Kidney tubule cell (primary cell): ENCODE measurements around the gene RUNX2.

ENCODE experiments used
- DNase-seq: peaks from one replicate; pipeline ENCODE4 v3.0.0-alpha.2; 2018; ENCODE audit warnings: low spot score

The RUNX2 gene

DNA sequence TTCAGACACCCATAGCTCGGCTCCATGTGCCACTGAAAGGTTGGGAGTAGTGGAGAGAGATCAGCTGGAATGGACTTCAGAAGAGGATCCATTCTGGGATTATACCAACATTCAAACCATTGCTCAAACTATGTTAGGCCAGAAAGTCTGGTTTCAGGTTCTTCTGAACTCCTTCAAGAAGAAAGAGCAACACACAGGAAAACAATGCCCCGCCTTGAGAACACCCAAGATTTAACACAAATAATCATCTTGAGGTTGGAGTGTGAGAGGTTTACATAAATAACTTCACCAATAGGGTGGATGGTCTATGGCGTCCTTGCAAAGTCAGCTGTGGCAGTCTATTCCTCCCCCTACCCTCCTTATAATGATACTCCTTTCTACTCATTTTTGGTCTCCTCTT is 261.2 kb downstream of the RUNX2 start:
- no peak for DNase-seq

DNA sequence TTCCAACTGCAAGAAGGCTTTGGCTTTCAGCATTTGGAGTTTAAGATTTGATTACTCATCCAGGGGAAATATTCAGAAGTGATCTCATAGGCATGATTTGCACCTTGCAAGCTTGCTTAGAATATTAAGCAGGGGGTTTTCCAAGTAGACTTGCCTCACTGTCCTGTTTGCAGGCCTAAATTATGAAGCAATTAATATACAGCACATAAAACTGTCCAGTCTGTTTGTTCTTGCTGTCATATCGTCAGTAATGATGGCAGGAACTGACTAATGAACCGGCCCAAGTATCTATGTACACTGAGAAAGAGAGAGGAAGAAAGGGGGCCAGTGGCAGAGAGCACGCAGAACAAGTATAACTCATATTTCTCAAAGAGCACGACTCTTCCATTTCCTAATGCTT is 262.1 kb downstream of the RUNX2 start:
- peak; percentile 98 for DNase-seq

DNA sequence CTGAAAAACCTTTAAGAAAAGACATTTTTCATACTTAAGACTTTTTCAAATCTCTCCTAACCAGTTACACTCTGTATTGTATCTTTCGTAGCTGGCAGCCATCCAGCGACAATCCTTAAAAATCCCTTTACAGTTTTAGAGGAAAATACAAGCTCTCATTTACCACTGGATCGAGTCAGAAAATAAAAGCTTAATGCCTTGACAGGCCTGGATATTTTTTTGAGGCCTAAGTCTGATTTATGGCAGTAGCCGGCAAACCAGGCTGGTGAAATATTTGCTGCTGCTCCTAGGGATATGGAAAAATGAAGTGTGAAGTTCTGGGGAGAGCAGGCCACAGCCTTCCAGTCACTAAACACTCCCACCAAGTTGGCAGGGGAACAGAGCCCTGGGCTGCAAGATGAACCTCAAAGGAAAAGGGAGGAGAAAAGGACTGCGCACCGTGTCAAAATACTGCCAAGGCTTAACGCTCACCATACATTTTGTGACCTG is 262.6 kb downstream of the RUNX2 start:
- no peak for DNase-seq

DNA sequence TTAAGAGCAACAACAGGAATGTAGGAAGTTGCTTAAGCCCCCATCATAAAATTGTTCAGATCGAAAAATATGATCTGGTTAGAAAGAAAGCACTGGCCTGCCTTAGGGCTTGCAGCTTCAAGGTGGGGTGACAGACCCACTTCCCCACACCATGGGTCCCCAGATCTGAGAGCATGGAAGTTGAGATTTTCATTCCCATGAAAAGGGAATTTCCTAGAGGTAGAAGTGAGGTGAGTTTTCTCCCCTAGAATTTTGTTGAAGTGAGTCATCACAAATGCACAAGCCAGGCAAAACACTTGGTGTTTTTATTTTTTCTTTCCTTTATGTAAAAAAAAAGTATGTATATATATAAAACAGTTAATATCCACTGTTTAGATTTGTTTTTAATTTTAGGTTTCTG is 263.2 kb downstream of the RUNX2 start:
- peak; percentile 76 for DNase-seq

DNA sequence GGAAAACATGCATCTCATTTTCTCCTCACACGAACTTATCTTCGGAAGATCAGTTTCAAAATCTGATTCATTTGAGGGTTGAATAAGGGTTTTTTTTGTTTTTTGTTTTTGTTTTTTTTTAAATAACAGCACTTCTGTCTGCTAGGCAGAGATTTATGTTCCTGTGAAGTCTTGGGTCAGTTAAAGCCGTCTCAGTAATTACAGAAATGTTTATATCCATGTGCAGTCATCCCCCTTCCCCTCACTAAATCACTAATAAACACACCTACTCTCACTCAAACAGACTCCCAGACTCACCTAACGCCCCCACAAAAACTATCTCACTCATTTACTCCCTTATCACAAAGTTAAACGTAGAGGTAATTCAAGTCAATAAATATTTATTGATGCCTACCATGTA is 263.8 kb downstream of the RUNX2 start:
- DNase-seq = no peak

DNA sequence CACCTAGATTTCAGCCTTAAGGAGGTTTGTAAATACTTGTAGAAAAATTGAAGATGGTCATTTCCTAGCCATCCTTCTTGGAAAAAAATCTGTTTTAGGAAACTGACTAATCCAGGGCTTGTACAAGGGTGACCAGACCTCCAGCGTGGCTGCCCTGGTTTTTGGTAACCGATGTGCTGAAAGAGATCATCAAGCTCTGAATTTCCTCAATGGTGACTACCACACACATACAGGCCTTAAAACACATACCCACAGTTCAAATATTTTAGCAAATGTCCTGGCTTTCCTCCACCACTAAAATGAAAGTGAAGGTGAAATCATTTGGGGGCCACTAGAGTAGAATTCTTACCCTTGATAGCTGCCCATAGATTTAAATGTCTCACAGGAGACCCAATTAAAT is 264.9 kb downstream of the RUNX2 start:
- DNase-seq = no peak

DNA sequence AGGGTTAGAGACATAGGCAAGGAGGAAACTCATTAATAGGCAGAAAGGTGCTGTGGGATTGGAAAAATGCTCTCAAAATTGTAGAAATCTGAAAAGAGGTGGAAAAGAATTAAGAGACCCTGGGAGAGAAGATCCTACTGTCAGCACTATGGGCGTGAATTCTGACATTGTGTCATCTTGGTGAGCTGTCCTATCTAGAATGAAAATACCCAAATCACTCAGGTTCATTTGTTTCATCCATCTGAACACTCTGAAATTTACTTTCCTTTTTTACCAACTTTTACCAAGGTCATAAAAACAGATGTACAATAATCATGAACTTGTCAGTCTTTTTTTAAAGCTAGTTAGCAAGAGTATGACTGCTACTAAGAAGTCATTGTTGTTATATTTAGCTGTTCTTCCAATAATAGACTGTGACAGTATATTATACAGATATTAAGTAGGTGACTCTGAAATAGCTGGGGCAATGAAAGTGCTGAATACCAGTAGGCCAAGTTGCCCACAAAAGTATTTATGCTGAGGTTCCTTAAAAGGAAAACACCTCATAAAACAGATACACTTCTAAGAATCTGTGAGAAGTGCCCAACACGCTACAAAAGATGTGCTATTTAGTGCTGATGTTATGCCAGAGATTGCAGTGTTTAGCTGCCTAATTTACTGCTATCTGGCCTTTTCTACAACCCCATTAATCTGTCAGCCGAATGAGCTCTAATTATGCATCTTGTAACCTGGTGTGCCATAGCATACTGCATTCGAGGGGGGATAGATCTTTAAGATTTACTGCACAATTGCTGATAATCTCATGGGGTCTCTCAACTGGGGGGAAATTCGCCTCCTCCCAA is 267.1 kb downstream of the RUNX2 start:
- DNase-seq = no peak

GRCh38 chr6:45597424-45597823 is 269.3 kb downstream of the RUNX2 start:
- DNase-seq = no peak

DNA sequence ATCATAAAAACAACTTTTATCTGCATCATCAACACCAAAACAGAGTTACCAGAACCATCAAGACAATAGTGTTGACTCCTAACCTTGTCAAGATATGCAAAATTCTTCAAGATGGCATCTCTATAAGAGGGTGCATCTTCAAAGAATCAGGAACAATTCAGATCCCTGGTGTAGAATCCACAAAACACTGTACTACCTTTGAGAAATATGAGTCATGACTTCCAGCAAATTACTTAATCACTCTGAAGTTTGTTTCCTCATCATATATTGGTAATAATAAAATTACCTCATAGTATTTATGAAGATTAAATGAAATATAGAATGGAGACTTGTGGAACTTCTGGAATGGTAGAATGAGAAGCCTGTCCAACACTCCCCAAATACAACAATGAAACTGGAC is 270.9 kb downstream of the RUNX2 start:
- DNase-seq = peak; percentile 20

- DNase-seq = no peak
Observed at GRCh38 chr6:45605971-45606370, 277.8 kb downstream of the RUNX2 start.

DNA sequence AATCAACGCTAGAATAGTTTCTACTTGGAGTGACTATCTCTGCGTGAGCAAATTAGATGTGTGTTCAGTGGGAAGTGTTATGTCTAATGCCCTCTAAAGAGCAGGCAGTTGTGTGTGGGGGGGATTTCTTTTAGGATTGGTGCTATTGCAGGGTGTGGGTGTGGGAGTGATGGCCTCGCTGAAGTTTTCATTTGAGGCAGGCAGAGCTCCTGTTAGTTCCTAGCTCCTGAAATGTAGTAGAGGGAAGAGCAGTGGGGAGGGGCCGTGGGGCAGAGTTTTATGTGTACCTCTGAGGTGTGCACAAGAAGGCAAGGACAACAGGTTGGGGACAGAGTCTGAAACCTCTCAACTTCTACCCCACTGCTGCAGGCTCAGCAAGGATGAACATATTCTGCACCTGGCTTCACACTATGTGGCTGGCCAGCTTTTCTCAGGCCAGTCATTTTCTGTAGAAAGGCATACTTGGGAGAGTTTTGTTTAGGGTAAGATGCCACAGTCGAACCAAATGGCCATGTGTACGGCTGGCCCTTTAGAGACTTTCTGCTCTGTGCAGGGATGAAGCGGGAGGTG is 278.8 kb downstream of the RUNX2 start:
- DNase-seq = no peak

- DNase-seq = peak; percentile 37
Observed at GRCh38 chr6:45607798-45608197, 279.7 kb downstream of the RUNX2 start.

- DNase-seq = peak; percentile 91
Observed at GRCh38 chr6:45608252-45608913, 280.3 kb downstream of the RUNX2 start.

DNA sequence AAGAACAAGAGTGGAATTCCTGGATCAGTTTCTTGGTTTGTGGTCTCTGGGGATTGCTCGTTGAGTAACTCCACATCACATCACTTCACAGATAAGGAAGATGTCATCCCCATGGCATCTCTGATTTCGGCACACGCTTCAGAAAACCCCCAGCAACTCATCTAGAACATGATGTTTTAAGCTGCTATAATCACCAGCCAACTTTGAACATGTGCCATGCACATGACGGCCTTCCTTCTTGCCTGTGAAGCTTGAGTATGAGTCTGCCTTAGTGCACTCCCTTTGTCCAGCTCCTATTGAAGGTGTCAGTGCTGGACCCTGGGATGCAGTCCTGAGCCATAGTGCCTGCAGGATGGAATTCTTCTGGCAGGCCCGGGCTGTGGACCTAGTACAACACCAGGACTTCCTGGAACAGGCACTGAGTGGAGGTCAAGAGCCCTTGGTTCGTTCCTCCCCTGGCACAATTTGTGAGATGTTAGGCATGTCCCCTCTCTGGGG is 281.1 kb downstream of the RUNX2 start:
- peak; percentile 95 for DNase-seq

DNA sequence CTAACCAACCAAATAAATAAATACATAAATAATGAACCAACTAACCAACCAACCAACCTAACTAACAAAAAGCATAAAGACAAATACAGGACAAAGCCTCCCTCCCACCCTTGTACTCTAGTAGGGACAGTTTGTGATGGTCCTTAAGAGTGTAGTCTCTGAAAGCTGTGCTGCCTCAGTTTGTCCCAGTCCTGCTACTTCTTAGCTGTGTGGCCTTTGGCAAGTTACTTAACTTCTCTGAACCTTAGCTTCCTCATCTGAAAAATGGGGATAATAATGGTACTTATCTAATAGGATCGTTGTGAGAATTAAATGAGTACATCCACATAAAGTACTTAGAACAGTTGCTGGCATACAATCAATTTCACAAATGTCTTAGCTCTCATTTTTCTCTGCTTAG is 282.2 kb downstream of the RUNX2 start:
- no peak for DNase-seq

GRCh38 chr6:45610832-45611231 is 282.7 kb downstream of the RUNX2 start:
- DNase-seq = peak; percentile 54

DNA sequence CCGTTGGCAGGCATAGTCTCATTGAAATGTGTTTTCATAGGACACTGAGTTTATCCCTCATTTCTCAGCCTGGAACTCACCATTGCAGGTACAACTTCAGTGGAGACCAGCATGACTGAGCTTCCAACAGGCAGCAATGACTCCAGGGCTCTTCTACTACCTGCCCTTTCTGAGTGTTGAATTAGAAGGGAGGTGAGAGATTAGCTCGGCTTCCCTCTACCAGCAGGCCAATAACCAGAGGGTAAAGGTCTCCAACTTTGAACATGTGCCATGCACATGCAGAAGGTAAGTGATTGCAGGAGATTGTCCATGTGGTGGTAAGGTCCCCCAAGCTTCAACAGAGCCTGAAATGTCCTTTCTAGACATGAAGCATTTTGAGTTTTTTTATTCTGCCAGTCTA is 283.4 kb downstream of the RUNX2 start:
- no peak for DNase-seq

DNA sequence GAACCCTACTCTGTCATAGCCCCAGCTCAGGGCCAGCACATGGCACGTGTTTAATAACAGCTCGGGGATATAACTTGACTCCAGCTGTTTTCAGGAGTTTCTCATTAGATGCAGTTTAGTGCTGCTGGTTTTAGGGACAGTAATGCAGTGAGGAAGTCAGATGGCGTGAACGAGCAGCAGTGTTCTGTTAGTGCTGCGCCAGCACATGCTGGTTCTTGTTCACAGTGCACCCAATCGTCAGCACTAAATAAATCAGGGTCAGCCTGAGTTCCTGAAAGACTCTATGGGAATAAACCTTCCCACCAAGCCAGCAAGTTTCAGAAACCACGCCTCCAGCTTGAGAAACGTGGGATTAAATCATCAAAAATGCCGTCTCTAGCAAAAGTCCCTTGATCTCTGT is 285.5 kb downstream of the RUNX2 start:
- DNase-seq = no peak

DNA sequence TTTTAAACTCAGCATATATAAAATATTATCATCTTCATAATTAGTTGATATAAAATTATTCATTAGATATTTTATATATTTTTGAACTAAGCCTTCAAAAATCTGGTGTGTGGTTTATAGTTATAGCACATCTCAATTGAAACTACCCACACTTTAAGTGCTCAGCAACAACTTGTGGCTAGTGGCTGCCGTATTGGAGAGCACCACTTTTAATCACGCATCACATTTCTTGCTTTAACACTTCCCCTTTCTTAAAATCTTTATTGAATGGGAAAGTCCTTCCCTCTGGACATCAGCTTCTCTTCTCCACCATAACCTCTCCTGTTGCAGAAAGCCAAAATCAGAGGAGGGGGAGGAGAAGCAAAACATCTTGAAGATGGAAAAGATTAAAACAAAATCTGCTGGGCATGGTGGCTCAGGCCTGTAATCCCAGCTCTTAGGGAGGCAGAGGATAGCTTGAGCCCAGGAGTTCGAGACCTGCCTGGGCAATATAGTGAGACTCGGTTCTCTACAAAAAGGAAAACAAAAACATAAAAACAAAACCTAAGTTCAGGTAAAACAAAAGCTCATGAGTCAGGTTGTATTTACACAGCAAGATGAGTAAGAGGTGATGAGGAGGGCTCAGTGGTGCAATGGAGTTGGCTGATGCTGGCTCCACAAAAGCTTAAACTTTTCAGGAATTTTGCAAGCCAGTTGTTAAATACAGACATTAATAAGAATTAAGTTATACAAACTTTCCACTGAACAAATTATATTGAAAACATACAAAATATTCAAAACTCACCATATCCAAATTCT is 286.6 kb downstream of the RUNX2 start:
- DNase-seq = peak; percentile 44

- DNase-seq = no peak
Observed at GRCh38 chr6:45616209-45616608, 288.1 kb downstream of the RUNX2 start.

DNA sequence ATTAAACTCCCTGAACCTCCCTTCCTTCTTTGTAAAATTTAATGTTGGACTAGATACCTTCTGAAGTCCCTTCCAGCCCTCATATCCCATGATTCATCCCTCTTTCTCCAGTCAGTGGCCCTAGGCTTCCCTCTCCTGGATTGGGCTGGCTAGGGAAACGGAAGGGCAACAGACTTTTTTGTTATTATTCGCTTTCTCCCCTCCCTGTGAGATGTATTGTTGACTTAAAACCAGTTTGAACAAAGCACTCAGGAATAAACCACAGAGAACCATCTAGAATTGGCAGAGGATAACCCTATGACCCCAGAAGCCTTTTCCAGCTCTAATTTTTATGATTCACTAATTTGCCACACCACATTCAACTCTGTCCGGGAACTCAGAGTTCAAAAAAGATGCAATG is 289.3 kb downstream of the RUNX2 start:
- peak; percentile 19 for DNase-seq

- no peak for DNase-seq
Observed at GRCh38 chr6:45618259-45618658, 290.1 kb downstream of the RUNX2 start.
